PC-9 (cell line): Measurements from ENCODE around the gene SMARCD1. TPM values are rescaled to one million over a fixed set of nuclear protein-coding genes. Genes with fewer than 3 reads are reported as not detected.

Experiments used
- BruUV-seq: library from RNA; stranded (reverse); fragments of 400-500 nt; replicated peaks from 2 replicates; lab custom pipeline; 2021; lab: Mats Ljungman, UMichigan
- CTCF ChIA-PET: fragments of 300-600 bp; sonication (Branson Sonifier 250); formaldehyde crosslinking; loops from one replicate; lab custom pipeline; 2022; ENCODE audit warnings: antibody characterized with exemption; lab: Charles Lee
- POLR2A ChIA-PET: fragments of 300-600 bp; sonication (Branson Sonifier 250); formaldehyde crosslinking; loops from one replicate; lab custom pipeline; 2022; ENCODE audit warnings: antibody characterized with exemption; ENCODE audit not compliant: unreplicated experiment; lab: Charles Lee
- DNase-seq, 2 experiments: peaks; one replicate each; pipeline versions ENCODE4 v3.0.0 to v3.0.0-alpha.2; 2015 to 2022; ENCODE audit warnings: mixed read lengths in 1 of 2
- H2AFZ ChIP-seq: fragments of 200-600 bp; sonication (generic); 2 replicates; pipeline ENCODE4 v1.8.1; 2017; ENCODE audit warnings: antibody characterized with exemption
- H3F3A ChIP-seq: fragments of 200-600 bp; sonication (generic); 2 replicates; pipeline ENCODE4 v1.8.1; 2017; ENCODE audit warnings: antibody characterized with exemption, mild to moderate bottlenecking, low read depth; ENCODE audit not compliant: insufficient read depth
- H3K27ac ChIP-seq: fragments of 200-600 bp; sonication (generic); 2 replicates; pipeline ENCODE4 v1.6.1; 2016; ENCODE audit warnings: mixed run types
- H3K27me3 ChIP-seq: fragments of 200-600 bp; sonication (generic); 2 replicates; pipeline ENCODE4 v1.6.1; 2016; ENCODE audit warnings: low read depth, mixed run types; ENCODE audit not compliant: insufficient read depth
- H3K36me3 ChIP-seq: fragments of 200-600 bp; sonication (generic); 2 replicates; pipeline ENCODE4 v1.6.1; 2016; ENCODE audit warnings: low read depth, mixed run types
- H3K4me1 ChIP-seq: fragments of 200-600 bp; sonication (generic); replicated peaks from 2 replicates; pipeline ENCODE4 v1.6.1; 2016; ENCODE audit warnings: mixed run types; ENCODE audit not compliant: insufficient read depth
- H3K4me2 ChIP-seq: fragments of 200-600 bp; sonication (generic); 2 replicates; pipeline ENCODE4 v1.6.1; 2017; ENCODE audit warnings: mixed run types
- H3K4me3 ChIP-seq: fragments of 200-600 bp; sonication (generic); 2 replicates; pipeline ENCODE4 v1.6.1; 2016; ENCODE audit warnings: mixed run types
- H3K79me2 ChIP-seq: fragments of 200-600 bp; sonication (generic); 2 replicates; pipeline ENCODE4 v1.6.1; 2017; ENCODE audit warnings: low read depth, mixed run types
- H3K9me2 ChIP-seq: fragments of 200-600 bp; sonication (generic); 2 replicates; pipeline ENCODE4 v1.8.1; 2017; ENCODE audit warnings: mild to moderate bottlenecking; ENCODE audit not compliant: insufficient read depth
- H3K9me3 ChIP-seq: fragments of 200-600 bp; sonication (generic); 2 replicates; pipeline ENCODE4 v1.8.1; 2016; ENCODE audit warnings: low read depth; ENCODE audit not compliant: insufficient read depth
- H4K20me1 ChIP-seq: fragments of 200-600 bp; sonication (generic); 2 replicates; pipeline ENCODE4 v1.8.1; 2017; ENCODE audit not compliant: insufficient read depth
- CTCF ChIP-seq: fragments of 200-600 bp; sonication (generic); conservative IDR thresholded peaks from 2 replicates; pipeline ENCODE4 v1.6.1; 2017; ENCODE audit warnings: mixed run types, antibody characterized with exemption, mild to moderate bottlenecking, moderate library complexity
- EZH2 ChIP-seq: fragments of 200-600 bp; sonication (generic); IDR thresholded peaks from 2 replicates; pipeline ENCODE4 v1.8.0; 2017; ENCODE audit warnings: antibody characterized with exemption, low read depth
- intact Hi-C: fragments of 100-400 bp; cut with micrococcal nuclease; formaldehyde crosslinking; loops from one replicate; pipeline ENCODE4 v1.10.0; 2022; ENCODE audit not compliant: unreplicated experiment
- total RNA-seq: library from RNA; stranded (reverse); gene quantifications from 2 replicates; pipeline ENCODE4 v1.2.3, GENCODE V29; 2021

SMARCD1 gene
- total RNA-seq, 1 experiment from 2014 or later, result 48.8 TPM

GRCh38 chr12:50085615-50086072 lies 502 bp downstream of the SMARCD1 start:
- no peak for DNase-seq
- intact Hi-C loops, result loop anchor here (2.0 to 10.0 kb wide), 2 partner anchors 25 to 319 kb away; partner anchors contain the start of gene LARP4
- Histone ChIP-seq H3K27ac (peak overlapping the region; percentile 69), H3K9me3 (no peaks in the 10 kb centered on the region), H2AFZ (no peak overlapping the region), H3K4me2 (peak overlapping the region; percentile 99), H3K27me3 (no peaks in the 10 kb centered on the region), H3K9me2 (no peaks in the 10 kb centered on the region), H3F3A (peaks cover 28% of the 10 kb centered on the region), H3K79me2 (peaks cover 12% of the 10 kb centered on the region), H3K4me1 (peaks cover 32% of the 10 kb centered on the region), H4K20me1 (no peaks in the 10 kb centered on the region; the same call in 1 of the 2 replicates), H3K4me3 (peak overlapping the region; percentile 99), H3K36me3 (peaks cover 13% of the 10 kb centered on the region)
- CTCF ChIA-PET, result interaction anchor here (0.6 to 2.5 kb wide), 3 partner anchors 25 to 311 kb away, joined by 6 to 21 read pairs (median 12); partner anchors contain the start of genes COX14 and FAM186A
- no peak for TF ChIP-seq CTCF
- no peak for TF ChIP-seq EZH2
- no TSS peak for BruUV-seq
- POLR2A ChIA-PET, result interaction anchor here (0.5 kb wide), 1 partner anchor 1267 kb away, joined by 4 read pairs; no protein-coding TSS in a partner anchor

- CTCF ChIA-PET, result interaction anchor here (2.5 kb wide), 1 partner anchor 25 kb away, joined by 21 read pairs; the partner anchor contains the start of gene COX14
- Histone ChIP-seq H3K79me2 (peaks cover 12% of the 10 kb centered on the region), H3K27ac (0 out of 2 replicates have a peak overlapping the region, but pooled peaks have one; percentile 7), H4K20me1 (no peaks in the 10 kb centered on the region; the same call in 1 of the 2 replicates), H3K4me2 (peak overlapping the region; percentile 99), H3K9me2 (no peaks in the 10 kb centered on the region), H3F3A (peaks cover 28% of the 10 kb centered on the region), H3K4me3 (peak overlapping the region; percentile 99; the same call in 1 of the 2 replicates), H3K9me3 (no peaks in the 10 kb centered on the region), H3K36me3 (peaks cover 16% of the 10 kb centered on the region), H3K27me3 (no peaks in the 10 kb centered on the region), H3K4me1 (peaks cover 32% of the 10 kb centered on the region), H2AFZ (no peak overlapping the region)
- no peak for DNase-seq
- no TSS peak for BruUV-seq
- POLR2A ChIA-PET, result no interaction called here
- TF ChIP-seq CTCF (no peak), EZH2 (no peak)
- intact Hi-C loops, result loop anchor here (10.0 kb wide), 1 partner anchor 319 kb away; the partner anchor contains the start of gene LARP4
Measured at GRCh38 chr12:50086148-50086547, 1.0 kb downstream of the SMARCD1 start.

- TF ChIP-seq EZH2, result no peak
- Histone ChIP-seq H3K4me2 (no peak overlapping the region), H3K79me2 (peaks cover 12% of the 10 kb centered on the region), H3K4me1 (peaks cover 32% of the 10 kb centered on the region), H3K4me3 (no peak overlapping the region), H3K36me3 (peaks cover 19% of the 10 kb centered on the region), H3K27me3 (no peaks in the 10 kb centered on the region), H4K20me1 (no peaks in the 10 kb centered on the region; the same call in 1 of the 2 replicates), H3F3A (peaks cover 28% of the 10 kb centered on the region), H2AFZ (no peak overlapping the region), H3K9me2 (no peaks in the 10 kb centered on the region), H3K27ac (no peak overlapping the region), H3K9me3 (no peaks in the 10 kb centered on the region)
- CTCF ChIA-PET, result interaction anchor here (0.6 to 1.7 kb wide), 3 partner anchors 17 to 996 kb away, joined by 3 to 5 read pairs (median 4); partner anchors contain the start of genes COX14 and GPD1
- BruUV-seq, result no TSS peak
- intact Hi-C loops, result loop anchor here (10.0 kb wide), 1 partner anchor 318 kb away; the partner anchor contains the start of gene LARP4
- POLR2A ChIA-PET, result no interaction called here
- DNase-seq, result no peak
Measured at GRCh38 chr12:50087151-50087550, 2.0 kb downstream of the SMARCD1 start.
